ENCODE data around the gene PTPRD.

- TF ChIP-seq POLR2AphosphoS5 (IDR thresholded peaks at IDR 0.05; ENCODE audit: low read depth, low read length) (no peak), FOXP2 (optimal IDR thresholded peaks at IDR 0.05; ENCODE audit: borderline replicate concordance, extremely low read depth, extremely low read length, insufficient read depth) (no peak), TAF1 (IDR thresholded peaks at IDR 0.05; ENCODE audit: borderline replicate concordance, insufficient read depth, low read length) (no peak)
- TF ChIP-seq, protein P1, sequence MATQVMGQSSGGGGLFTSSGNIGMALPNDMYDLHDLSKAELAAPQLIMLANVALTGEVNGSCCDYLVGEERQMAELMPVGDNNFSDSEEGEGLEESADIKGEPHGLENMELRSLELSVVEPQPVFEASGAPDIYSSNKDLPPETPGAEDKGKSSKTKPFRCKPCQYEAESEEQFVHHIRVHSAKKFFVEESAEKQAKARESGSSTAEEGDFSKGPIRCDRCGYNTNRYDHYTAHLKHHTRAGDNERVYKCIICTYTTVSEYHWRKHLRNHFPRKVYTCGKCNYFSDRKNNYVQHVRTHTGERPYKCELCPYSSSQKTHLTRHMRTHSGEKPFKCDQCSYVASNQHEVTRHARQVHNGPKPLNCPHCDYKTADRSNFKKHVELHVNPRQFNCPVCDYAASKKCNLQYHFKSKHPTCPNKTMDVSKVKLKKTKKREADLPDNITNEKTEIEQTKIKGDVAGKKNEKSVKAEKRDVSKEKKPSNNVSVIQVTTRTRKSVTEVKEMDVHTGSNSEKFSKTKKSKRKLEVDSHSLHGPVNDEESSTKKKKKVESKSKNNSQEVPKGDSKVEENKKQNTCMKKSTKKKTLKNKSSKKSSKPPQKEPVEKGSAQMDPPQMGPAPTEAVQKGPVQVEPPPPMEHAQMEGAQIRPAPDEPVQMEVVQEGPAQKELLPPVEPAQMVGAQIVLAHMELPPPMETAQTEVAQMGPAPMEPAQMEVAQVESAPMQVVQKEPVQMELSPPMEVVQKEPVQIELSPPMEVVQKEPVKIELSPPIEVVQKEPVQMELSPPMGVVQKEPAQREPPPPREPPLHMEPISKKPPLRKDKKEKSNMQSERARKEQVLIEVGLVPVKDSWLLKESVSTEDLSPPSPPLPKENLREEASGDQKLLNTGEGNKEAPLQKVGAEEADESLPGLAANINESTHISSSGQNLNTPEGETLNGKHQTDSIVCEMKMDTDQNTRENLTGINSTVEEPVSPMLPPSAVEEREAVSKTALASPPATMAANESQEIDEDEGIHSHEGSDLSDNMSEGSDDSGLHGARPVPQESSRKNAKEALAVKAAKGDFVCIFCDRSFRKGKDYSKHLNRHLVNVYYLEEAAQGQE (IDR thresholded peaks at IDR 0.05; ENCODE audit: insufficient read depth in 1 of 2, low read depth in 2 of 2, low read length in 2 of 2), result no peak
These were observed 1997.8 kb downstream of the PTPRD start for GRCh38 chr9:8614926-8615440.

Measured in PFSK-1 (cell line).